ENCODE data around the gene SULT2A1.
"Not testable (repeated sequence)": the region's sequence is repeated elsewhere in the genome, so short reads cannot be mapped to it uniquely, and the experiment has no call there.

Gene SULT2A1, protein sequence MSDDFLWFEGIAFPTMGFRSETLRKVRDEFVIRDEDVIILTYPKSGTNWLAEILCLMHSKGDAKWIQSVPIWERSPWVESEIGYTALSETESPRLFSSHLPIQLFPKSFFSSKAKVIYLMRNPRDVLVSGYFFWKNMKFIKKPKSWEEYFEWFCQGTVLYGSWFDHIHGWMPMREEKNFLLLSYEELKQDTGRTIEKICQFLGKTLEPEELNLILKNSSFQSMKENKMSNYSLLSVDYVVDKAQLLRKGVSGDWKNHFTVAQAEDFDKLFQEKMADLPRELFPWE

DNA sequence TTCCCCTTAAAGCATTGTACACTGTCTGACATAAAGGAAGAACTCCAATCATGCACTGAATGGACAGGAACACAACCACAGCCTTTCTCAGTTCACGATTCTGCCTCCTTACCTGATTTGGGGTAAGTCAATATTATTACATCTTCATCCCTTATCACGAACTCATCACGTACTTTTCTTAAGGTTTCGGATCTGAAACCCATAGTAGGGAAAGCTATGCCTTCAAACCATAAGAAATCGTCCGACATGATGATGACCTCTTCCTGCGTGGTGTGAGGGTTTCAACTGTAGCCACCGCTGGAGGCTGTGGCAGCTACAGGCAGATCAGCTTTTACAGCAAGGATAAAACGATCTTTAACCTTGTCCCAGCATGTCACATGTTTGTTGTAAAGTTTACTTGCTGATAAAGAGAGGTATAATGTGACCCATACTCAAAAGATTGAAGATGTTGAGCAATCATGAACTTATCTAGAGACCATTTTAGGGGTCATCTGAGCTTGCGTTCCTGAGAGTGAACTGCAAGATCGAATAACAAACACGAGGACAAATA, at the start of gene SULT2A1:
TSS of gene SULT2A1 (minus strand) at position 306 of the 550 bp plus-strand sequence. CDS start at position 248, 58 bp downstream.
- no peak for DNase-seq (ENCODE audit: low read depth)
- no peak within 1 kb of the TSS for H3K4me3 ChIP-seq (ENCODE audit: low read length)
- TF ChIP-seq, protein P1, sequence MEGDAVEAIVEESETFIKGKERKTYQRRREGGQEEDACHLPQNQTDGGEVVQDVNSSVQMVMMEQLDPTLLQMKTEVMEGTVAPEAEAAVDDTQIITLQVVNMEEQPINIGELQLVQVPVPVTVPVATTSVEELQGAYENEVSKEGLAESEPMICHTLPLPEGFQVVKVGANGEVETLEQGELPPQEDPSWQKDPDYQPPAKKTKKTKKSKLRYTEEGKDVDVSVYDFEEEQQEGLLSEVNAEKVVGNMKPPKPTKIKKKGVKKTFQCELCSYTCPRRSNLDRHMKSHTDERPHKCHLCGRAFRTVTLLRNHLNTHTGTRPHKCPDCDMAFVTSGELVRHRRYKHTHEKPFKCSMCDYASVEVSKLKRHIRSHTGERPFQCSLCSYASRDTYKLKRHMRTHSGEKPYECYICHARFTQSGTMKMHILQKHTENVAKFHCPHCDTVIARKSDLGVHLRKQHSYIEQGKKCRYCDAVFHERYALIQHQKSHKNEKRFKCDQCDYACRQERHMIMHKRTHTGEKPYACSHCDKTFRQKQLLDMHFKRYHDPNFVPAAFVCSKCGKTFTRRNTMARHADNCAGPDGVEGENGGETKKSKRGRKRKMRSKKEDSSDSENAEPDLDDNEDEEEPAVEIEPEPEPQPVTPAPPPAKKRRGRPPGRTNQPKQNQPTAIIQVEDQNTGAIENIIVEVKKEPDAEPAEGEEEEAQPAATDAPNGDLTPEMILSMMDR (conservative IDR thresholded peaks at IDR 0.05; ENCODE audit: low read length): no peak

DNA sequence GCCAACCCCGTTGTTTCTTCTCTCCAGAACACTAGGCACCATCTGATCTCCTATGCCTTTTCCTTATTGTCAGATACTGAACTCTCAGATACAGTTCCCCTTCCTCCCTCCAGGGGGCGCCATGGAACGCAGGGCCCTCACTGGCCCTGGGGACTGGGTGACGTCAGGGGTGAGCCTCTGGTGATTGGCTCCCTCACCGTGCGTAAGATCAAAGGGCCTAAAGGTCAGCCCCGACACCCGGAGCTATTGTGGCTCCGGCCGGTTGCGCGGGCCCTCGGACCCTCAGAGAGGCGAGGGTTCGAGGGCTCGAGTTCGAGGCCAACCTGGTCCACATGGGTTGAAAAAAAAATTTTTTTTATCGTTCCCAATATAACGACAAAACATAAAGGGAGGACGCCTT, 42.5 kb upstream of the SULT2A1 start:
- not testable (repeated sequence) for DNase-seq (ENCODE audit: low read depth)

DNA sequence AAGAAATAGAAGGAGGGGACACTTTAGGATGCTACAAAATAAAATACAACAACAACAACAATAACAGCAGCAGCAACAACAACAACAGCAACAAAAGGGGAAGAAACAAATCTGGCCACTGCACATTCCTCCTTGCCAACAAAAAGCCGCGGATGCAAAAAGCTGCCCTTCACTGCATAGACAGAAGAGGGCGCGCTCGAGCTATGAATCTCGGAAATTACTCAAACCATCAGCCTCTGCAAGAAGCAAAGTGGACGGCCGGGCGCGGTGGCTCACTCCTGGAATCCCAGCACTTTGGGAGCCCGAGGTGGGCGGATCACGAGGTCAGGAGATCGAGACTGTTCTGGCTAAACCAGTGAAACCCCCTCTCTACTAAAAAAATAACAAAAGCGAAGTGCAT, 34.0 kb upstream of the SULT2A1 start:
- not testable (repeated sequence) for DNase-seq (ENCODE audit: low read depth)

More for the DNA sequence above, 42.5 kb upstream of the SULT2A1 start:
- H3K4me3 ChIP-seq (ENCODE audit: low read length): not testable (repeated sequence)

GRCh38 chr19:47910191-47910590, 24.1 kb upstream of the SULT2A1 start:
- H3K4me3 ChIP-seq (ENCODE audit: low read length); DNase-seq (ENCODE audit: low read depth): not testable (repeated sequence)

More for the DNA sequence above, 34.0 kb upstream of the SULT2A1 start:
- H3K4me3 ChIP-seq (ENCODE audit: low read length): not testable (repeated sequence)

GRCh38 chr19:47909350-47909749, 23.2 kb upstream of the SULT2A1 start:
- H3K4me3 ChIP-seq (ENCODE audit: low read length); DNase-seq (ENCODE audit: low read depth): not testable (repeated sequence)

DNA sequence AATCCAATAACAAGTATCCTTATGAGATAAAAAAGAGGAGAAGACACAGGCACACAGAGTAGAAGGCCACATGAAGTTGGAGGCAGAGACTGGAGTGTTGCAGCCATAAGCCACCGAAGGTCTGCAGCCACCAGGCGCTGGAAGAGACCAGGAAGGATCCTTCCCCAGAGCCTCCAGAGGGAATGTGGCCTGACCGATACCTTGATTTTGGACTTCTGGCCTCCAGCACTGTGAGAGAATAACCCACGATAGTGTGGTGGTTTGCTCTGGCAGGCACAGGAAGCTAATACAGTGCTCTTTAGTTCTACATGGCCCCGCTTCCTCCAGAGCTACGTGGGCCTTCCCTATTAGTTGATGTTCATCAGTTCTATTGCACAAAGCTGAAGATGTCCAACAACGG, 15.3 kb upstream of the SULT2A1 start:
- no peak overlapping the region for H3K4me3 ChIP-seq (ENCODE audit: low read length)
- no peak for DNase-seq (ENCODE audit: low read depth)
- TF ChIP-seq, protein P1 (conservative IDR thresholded peaks at IDR 0.05; ENCODE audit: low read length): no peak

GRCh38 chr19:47899335-47899734, 13.2 kb upstream of the SULT2A1 start:
- no peak overlapping the region for H3K4me3 ChIP-seq (ENCODE audit: low read length)
- TF ChIP-seq, protein P1 (conservative IDR thresholded peaks at IDR 0.05; ENCODE audit: low read length): no peak
- no peak for DNase-seq (ENCODE audit: low read depth)

- no peak overlapping the region for H3K4me3 ChIP-seq (ENCODE audit: low read length)
- TF ChIP-seq, protein P1 (conservative IDR thresholded peaks at IDR 0.05; ENCODE audit: low read length): no peak
- DNase-seq (ENCODE audit: low read depth): no peak
Observed at GRCh38 chr19:47897861-47898260, 11.7 kb upstream of the SULT2A1 start.

- H3K4me3 ChIP-seq (ENCODE audit: low read length): no peak overlapping the region
- no peak for DNase-seq (ENCODE audit: low read depth)
- TF ChIP-seq, protein P1 (conservative IDR thresholded peaks at IDR 0.05; ENCODE audit: low read length): no peak
Observed at GRCh38 chr19:47896773-47897172, 10.7 kb upstream of the SULT2A1 start.

All from AG10803 (cell line).